DND-41 (cell line): ENCODE measurements around the gene PRR5L.

ENCODE experiments used
- EZH2 ChIP-seq: IDR thresholded peaks from 3 replicates; pipeline ENCODE4 v1.6.1; 2012; ENCODE audit warnings: borderline replicate concordance, low read depth, mild to moderate bottlenecking, moderate library complexity, low read length, inconsistent platforms; ENCODE audit not compliant: severe bottlenecking
- TF ChIP-seq, protein P1 (sequence below): IDR thresholded peaks from 2 replicates; pipeline ENCODE4 v1.5.1; 2012; ENCODE audit warnings: borderline replicate concordance, low read length, moderate library complexity, mild to moderate bottlenecking; ENCODE audit not compliant: poor library complexity, severe bottlenecking; ENCODE audit errors: extremely low read depth

GRCh38 chr11:36312611-36313472, 16.8 kb downstream of the PRR5L start:
- TF ChIP-seq, protein P1, sequence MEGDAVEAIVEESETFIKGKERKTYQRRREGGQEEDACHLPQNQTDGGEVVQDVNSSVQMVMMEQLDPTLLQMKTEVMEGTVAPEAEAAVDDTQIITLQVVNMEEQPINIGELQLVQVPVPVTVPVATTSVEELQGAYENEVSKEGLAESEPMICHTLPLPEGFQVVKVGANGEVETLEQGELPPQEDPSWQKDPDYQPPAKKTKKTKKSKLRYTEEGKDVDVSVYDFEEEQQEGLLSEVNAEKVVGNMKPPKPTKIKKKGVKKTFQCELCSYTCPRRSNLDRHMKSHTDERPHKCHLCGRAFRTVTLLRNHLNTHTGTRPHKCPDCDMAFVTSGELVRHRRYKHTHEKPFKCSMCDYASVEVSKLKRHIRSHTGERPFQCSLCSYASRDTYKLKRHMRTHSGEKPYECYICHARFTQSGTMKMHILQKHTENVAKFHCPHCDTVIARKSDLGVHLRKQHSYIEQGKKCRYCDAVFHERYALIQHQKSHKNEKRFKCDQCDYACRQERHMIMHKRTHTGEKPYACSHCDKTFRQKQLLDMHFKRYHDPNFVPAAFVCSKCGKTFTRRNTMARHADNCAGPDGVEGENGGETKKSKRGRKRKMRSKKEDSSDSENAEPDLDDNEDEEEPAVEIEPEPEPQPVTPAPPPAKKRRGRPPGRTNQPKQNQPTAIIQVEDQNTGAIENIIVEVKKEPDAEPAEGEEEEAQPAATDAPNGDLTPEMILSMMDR: no peak
- no peak for TF ChIP-seq EZH2
